NCI-H1417 (cell line): ENCODE results near the gene CPVL.

Source experiments
- DNase-seq, 3 experiments: peaks; one replicate each; lab custom pipeline; 2025; lab: John Stamatoyannopoulos, UW

Gene CPVL

GRCh38 chr7:29044554-29044953 is 101.8 kb downstream of the CPVL start:
- DNase-seq: no peak

DNA sequence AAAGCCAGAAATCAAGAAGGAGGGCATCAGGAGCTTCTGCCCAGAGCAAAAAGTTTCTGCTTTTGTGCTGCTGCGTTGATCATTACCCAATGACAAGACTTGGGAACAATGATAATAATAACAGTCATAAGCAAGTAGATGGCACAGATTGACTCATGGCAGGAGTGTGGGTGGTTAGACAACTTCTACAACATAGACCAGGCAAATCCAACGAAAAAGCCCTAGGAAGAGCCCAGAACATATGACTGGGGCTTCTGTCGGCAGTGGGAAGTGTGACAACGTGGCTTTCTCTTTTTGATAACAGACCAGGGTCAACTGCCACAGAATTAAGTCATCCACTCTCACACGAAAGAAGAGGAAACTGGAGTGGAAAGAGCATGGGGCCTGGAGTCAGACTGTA is 102.8 kb downstream of the CPVL start:
- no peak for DNase-seq

- DNase-seq: no peak
Observed at GRCh38 chr7:29042824-29043231, 103.5 kb downstream of the CPVL start.

- DNase-seq: no peak
Observed at GRCh38 chr7:29041991-29042390, 104.3 kb downstream of the CPVL start.

GRCh38 chr7:29040579-29040925 is 105.8 kb downstream of the CPVL start:
- DNase-seq: no peak

- no peak for DNase-seq
Observed at GRCh38 chr7:29039821-29040578, 106.3 kb downstream of the CPVL start.

- DNase-seq: peak; percentile 3 to 35 (median 4)
Observed at GRCh38 chr7:29038463-29038862, 107.9 kb downstream of the CPVL start.

DNA sequence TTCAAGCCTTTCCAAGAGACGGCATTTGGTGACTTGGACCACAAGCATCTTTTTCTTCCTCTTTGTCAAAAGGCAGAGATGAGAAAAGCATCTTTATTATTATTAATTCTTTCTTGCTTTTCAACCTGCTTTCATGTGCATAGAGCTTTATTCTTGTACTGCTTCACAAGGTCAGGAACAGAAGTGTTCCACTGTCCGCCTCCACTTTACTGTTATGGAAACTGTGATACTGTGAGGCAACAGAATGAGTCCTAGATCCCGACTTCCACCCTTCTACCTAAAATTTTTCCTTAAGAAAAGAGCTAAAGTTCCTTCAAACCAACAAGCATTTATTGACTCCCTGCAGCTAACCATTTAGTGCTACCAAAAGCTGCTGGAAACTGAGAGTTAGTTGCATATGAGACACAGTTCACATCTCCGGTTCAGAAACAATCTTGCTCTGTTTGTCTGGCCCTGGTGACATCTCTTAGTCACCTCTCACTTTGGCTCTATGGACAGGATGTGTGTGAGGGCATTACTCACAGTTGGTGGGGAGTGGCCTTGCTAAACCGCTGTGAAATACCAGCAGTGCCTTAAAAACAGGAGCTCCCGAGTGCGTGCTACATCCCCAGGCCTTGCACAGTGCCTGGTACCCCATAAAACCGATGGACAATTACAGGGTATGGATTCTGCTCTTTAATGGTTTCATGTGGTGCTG is 111.1 kb downstream of the CPVL start:
- DNase-seq: no peak

DNA sequence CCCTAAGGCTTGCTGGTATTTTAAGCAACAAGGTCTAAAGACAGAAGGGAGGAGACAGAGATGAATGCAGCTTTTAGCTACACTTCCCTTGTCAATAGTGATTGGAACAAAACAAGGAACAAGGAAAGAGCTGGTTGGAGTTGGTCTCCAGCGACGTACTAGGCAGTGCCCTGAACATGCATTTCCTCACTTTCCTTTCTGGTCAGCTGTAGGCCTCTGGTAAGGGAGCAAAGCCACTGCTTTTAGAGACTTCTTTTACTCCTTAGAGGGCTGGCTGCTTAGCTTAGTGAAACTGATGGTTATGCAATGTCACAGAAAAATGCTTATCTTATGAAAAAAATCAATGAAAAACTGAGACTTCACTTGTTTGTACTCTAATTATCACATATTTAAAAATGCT is 112.8 kb downstream of the CPVL start:
- no peak for DNase-seq

DNA sequence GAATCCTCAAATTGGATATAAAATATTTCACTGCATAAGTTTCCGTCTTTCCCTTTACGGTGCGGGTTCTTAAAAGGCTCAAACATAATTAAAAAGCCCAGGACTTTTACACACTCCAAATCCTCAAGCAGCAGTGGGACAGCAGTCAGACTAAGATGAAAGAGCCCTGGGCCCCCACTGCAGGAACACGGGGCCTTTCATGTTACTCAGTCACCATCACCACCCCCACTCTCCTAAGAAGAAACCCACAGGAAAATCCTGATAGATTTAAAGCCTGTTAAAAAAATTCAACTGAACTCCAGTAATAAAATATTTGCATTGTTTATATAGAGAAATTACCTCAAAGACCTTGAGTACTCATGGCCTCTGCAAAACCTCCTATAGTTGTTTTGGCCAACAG is 114.2 kb downstream of the CPVL start:
- no peak for DNase-seq

GRCh38 chr7:29030781-29031275 is 115.5 kb downstream of the CPVL start:
- DNase-seq: no peak

DNA sequence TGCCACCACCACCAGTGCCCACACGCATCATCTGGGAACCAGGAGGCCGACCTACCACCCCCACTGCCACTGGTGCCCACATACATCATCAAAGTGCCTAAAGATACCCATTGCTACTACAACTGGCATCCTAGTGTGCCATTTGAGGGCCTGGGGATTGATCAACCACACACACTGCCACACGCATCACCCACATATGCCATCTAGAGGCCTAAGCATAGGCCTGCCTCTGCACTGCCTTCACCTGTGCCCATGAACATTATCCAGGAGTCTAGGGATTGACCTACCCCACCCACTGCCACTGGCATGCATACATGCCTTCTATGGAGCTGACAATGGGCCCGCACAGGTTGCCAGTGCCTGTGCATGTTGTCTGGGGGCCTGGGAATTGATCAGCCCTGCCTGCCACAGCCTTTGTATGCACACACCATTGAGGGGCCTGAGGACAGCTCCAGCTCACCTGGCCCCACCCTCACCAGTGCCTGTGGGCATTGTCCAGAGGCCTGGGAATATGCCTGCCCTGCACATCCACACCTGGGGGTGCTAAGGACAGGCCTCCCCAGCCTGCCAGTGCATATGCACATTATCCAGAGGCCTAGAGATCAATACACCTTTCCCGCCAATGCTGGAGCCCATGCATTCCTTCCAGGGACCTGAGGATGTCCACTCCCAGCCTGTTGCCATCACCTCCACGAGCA is 123.9 kb downstream of the CPVL start:
- DNase-seq: no peak

GRCh38 chr7:29019896-29020295 is 126.4 kb downstream of the CPVL start:
- no peak for DNase-seq

DNA sequence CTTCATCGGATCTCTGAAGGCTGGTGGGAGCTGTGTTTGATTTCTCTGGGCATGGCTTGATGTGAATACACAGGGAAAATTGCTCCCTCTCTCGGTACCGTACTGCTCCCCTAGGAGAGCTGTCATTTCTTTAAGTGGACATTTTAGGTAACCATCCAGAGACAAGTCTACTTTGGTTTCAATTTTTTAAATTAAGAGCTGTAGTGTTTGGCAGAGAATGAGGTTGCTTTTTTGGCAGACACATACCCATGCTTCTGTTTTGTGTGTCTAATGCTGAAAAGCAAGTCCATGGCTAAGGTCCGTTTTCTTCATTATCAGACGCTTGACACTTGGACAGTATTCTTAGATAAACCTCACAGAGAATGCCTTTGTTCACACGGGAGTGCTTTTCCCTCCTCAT is 127.0 kb downstream of the CPVL start:
- no peak for DNase-seq

GRCh38 chr7:29017713-29018112 is 128.6 kb downstream of the CPVL start:
- DNase-seq: peak in 2 of 3 experiments; percentile 31 to 86

DNA sequence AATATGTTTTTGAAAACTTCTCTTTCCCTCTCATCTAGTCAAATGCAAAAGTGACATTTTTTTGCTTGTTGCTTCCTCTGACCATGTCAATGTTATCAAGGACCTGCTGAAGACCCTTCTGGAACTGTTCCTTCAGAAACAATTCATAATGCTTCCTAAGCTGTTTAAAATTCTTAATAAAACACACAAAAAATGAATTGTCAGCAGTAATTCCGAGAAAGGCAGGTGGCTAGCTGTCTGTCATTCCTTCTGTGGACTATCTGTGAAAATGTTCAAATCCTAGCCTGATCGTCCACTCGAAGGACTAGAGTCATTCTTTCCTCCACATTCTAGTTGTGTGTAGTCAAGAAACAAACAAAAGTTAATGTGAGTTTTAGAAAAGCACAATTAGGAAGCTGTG is 131.6 kb downstream of the CPVL start:
- no peak for DNase-seq

GRCh38 chr7:29013931-29014330 is 132.4 kb downstream of the CPVL start:
- DNase-seq: no peak

DNA sequence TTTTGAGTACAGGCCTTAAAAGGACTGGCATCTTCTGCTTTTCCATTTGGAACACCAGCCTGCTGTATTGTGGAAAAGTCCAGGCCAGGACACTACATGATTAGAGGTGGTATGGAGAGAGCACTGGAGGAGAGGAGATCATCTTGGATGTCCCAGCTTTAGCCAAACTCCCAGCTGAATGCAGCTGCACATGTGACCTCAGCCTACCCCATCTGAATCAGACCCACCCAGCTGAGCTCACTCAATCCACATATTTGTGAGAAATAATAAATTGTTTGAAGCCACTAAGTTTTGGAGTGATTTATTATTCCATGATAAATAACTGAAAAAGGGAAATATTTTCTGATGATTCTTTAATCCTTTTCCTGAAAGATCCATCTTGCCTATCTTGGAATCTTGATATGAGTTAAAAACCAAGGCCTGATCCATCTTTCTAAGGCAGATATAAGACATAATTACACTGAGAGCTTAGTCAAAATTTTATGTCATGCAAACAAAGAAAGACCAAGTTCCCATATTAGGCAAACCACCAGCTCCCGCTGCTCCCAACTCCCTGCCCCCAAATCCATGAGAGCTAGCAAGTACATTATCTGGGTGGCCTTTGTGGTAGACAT is 133.1 kb downstream of the CPVL start:
- DNase-seq: no peak

GRCh38 chr7:29009947-29010346 is 136.4 kb downstream of the CPVL start:
- no peak for DNase-seq

- no peak for DNase-seq
Observed at GRCh38 chr7:29008590-29008989, 137.7 kb downstream of the CPVL start.

- DNase-seq: no peak
Observed at GRCh38 chr7:29007127-29007526, 139.2 kb downstream of the CPVL start.

DNA sequence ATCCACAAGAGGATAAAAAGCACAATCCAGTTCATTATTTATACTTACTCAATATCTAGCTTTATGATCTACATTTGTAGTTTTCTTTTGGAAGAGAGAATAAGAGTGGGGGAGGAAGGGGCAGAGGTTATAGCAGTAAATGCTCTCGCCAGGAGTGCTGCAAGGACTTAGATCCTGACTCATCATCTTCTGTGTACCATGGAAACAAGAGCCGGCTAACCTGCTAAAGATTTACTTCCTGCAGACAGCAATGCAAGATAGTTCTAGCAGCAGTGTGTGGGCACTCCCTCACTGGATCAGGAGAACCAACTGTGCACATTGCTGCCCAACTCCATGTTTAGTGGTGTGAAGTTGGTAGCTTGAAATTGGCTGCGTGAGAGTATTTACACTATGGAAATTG is 140.5 kb downstream of the CPVL start:
- no peak for DNase-seq

GRCh38 chr7:29005406-29005805 is 140.9 kb downstream of the CPVL start:
- DNase-seq: no peak
